NCI-H1417 (cell line): ENCODE results near the gene RNF225.
"Not testable (repeated sequence)": the region's sequence is repeated elsewhere in the genome, so short reads cannot be mapped to it uniquely, and the experiment has no call there.

Experiments
- DNase-seq, 3 experiments: peaks; one replicate each; lab custom pipeline; 2025; lab: John Stamatoyannopoulos, UW

Gene RNF225

DNA sequence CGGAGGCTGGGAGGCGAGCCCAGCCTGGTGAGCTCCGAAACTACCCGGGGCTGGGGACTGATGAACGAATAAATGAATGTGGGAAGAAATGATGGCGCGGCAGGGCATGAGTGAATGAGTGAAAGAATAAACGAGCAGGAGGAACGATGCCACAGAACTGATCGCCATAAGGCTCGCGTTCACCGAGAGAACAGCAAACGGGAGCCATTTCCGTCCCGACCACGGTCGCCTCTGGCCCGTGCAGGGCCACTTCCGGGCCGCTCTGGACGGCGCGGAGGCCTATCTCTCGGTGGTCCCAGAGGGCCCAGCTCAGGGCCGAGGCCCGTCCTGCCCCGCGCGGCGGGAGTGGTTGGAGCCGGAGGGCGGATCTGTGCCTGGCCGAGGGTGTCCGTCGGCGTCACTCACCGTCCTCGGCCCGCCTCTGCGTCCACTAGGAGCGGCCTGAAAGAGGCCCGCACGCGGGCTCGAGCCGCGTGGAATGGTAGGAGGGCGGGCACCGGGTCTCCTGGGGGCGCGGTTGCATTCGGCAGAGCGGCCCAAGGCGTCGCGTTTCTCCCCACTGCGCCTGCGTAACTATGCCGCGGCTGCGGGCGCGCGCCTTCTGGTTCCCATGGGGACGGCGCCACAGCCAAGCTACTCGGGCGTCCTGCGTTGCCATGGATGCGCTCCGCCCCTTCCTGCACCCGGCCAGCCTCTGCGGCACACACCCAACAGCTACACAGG lies 33.0 kb upstream of the RNF225 start, which contains the start of gene ZNF497:
Gene ZNF497 (minus strand): TSS at position 480 of the 723 bp plus-strand sequence. CDS start 5,116 bp downstream, outside the sequence.
- DNase-seq, result peak; percentile 98

DNA sequence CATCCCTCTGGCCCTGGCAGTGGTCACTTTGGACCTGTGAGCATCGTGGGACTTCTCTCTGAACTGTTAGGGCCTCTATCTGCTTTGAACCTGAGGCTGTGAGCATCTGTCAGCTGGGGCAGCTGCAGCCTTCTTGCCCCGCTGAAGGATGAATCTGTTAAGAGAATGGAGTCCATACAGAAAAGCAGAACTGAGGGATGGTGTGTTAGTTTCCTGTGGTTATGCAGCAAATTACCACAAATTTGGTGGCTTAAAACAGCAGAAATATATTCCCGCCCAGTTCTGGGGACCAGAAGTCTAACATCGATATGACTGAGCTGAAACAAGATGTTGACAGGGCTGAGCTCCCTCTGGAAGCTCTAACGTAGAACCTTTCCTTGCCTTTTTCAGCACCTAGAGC lies 31.3 kb upstream of the RNF225 start:
- DNase-seq, result no peak

DNA sequence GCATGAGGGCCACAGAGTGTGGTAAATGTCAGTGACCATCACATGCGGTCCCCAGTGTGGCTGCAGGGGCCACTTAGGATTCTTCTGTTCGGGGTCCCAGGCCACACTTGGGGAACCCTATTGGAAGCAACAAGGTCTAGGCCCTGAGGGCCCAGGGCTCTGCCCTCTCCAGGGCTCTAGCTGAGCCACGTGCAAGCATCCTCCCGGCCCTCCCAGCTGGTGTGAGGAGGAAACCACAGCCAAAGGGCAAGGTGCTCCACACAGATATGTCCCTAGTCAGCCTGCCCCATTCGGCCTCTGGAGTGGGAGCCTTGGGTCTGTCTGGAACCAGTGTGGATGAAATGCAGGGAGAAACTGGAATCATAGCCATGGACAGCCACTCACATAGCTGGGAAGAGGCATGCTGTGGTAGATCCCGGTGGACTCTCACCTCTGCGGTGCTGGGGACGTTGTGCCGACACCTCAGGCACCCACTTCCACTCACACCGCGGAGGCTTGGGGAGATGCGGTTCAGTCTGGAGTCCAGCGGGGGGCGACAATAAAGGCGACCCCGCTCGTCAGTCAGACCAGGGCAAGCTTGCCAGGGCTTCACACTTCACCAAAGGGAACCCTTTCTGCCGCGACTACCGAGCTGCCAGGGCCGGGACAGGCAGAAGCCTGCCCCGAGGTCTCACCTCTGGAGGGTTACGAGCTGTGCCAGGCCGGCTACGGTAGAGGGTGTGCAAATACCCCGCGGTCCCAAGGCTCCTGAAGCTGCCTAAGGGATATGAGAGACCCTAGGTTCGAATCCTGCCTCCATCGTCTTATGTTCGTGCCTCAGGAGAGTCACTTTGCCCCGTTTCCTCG lies 28.6 kb upstream of the RNF225 start:
- DNase-seq, result no peak

DNA sequence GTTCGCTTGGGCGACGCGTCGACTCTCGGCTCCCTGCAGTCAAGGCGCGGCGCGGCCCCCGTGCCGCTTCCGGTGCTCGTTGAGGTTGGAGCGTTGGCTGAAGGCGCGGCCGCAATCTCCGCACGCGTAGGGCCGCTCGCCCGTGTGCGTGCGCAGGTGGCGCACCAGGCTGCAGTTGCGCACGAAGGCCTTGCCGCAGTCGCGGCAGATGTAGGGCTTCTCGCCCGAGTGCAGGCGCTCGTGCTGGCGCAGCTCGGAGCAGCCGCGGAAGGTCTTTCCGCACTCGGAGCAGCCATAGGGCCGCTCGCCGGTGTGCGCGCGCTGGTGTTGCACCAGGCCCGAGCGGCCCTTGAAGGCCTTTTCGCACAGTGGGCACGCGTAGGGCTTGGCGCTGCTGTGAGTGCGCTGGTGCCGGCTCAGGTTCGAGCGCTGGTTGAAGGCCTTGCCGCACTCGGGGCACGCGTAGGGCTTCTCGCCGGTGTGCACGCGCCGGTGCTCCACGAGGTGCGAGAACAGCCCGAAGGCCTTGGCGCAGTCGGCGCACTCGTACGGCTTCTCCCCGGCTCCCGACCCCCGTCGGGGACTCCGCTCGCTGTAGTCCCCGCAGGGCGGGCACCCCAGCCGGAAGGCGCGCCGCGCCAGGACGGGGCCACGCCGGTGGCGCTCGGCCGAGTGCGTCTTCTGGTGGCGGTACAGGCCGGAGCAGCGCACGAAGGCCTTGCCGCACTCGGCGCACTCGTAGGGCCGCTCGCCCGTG lies 27.6 kb upstream of the RNF225 start:
- no peak for DNase-seq

DNA sequence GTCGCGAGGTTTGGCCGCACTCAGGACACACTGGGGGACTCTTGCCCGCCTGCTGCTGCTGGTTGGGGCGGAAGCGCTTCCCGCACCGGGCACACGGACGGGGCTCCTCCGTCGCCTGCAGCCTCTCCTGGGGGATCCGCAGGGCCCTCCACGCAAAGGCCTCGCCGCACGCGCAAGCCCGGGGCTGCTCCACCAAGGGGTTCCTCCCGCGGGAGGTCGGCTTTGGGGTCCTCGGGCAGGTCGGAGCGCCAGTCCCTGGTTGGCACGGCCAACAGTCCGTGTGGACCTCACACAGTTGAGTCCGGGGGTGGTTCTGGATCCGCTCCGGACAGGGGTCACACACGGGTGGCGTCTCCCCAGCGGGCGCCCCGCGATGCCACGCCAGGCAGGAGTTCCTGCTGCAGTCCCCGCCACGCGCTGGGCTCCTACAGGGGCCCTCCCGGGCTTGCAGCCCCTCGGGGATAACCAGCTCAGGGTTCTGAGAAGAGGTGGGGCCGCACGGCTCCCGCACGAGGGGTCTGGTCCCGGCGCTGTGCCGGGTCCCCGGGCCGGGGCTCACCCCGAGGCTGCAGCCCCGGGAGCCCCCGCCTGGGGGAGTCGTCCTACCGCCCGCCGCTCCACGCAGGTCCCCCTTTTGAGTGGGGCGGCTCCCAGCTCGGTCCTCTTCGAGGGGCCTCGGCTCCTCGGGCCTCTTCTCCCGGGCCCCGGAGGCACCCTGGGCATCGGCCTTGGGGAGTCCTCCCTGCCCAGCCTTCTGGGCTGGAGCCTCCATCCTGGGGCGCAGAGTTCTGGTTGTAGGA lies 26.7 kb upstream of the RNF225 start:
- DNase-seq, result no peak

DNA sequence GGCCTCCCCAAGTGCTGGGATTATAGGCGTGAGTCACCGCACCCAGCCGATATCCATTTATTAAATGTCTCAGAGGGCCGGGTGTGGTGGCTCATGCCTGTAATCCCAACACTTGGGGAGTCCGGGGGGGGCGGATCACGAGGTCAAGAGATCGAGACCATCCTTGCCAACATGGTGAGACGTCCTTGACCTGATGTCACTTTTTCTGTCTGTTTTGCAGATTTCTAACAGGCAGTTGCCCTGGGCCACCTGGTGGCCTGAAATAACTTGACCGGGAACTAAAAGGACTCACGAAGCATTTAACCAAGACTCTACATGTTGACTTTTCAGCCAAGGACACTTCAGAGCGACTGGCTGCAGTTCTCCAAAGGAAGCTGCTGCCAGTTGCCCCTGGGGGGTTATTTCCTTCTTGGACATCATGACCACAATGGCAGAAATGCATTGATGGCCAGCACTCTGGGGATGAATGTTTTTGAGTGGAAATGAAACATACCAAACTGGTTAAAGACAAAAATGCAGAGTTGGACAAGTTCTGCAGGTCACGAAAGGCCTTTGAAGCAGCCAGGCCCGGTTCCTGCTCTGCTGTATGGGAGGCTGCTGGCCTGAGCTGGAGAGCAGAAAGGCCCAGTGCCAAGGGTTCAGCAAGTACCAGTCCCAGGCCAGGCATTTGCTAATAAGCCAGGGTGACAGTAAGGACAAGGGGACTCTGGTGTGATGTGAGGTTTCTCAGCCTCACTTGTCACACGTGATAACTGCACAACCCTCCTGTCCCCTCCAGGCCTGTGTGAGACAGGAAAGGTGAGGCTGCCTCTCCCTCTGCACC lies 22.9 kb upstream of the RNF225 start:
- no peak for DNase-seq

DNA sequence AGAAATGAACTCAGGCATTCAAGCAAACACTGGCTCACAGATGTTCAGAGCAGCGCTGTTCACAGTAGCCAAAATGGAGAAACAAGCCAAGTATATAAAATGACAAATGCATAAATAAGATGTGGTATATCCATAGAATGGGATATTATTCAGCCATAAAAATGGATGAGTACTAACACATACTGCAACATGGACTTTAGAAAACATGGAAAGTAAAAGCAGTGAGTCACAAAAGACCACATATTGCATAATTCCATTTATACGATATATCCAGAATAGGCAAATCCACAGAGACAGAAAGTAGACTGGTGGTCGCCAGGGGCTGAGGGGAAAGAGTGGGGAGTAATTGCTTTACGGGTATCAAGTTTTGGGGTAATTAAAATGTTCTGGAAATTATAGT lies 21.3 kb upstream of the RNF225 start:
- DNase-seq, result no peak

DNA sequence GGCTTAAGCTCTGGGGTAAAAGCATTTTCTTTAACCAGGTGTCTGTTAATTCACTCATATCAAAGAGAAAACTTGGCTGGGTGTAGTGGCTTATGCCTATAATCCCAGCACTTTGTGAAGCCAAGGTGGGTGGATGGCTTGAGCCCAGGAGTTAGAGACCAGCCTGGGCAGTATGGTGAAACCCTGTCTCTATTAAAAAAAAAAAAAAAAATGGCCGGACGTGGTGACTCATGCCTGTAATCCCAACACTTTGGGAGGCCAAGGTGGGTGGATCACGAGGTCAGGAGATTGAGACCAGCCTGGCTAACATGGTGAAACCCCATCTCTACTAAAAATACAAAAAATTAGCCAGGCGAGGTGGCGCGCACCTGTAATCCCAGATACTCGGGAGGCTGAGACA lies 18.7 kb upstream of the RNF225 start:
- DNase-seq, result not testable (repeated sequence)

DNA sequence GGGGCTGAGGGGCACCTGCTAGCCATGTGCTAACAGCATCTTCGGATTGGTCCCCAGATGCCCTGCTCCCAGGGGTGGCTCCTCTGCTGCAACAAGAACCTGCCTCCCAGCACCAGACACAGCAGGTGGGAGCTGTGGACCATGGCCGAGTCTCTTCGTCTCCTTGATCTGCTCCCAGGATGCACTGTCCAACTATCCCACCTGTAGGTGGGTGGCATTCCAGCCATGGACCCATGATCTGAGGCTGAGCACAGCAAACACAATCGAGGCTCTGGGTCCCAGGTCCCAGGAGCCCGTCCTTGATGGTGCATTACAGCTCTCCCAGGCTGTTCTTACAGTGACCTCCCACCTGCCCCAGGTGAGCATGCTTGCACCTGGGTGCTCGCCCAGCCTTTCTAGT lies 16.2 kb upstream of the RNF225 start:
- DNase-seq, result no peak

DNA sequence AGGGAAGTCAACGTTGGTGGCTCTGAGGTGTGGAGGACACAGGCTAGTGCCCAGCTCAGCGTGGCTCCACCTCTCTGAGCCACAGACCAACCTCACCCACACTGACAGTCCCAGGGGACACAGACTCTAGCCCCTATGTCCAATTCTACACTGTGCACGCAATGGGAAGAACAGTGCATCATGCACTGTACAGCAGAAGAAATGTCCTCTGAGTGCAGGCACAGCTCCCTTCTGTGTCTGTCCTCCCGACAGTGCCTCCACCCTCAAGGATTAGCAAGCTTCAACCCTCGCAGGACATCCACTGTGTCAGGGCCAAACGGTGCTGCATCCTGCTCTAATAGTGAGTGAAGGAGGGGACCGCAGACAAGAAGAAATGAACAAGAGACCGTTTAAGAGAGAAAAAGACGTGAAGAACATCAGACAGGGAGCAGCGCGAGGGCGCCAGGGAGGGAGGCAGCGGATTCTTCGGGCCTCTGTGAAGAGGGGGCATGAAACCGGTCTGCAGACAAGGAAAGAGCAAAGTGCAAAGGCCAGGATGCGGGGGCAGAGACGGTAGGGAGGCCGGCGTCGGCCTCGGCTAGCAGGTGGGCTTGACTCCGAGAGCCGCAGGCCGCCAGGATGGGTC lies 15.3 kb upstream of the RNF225 start:
- DNase-seq, result no peak

DNA sequence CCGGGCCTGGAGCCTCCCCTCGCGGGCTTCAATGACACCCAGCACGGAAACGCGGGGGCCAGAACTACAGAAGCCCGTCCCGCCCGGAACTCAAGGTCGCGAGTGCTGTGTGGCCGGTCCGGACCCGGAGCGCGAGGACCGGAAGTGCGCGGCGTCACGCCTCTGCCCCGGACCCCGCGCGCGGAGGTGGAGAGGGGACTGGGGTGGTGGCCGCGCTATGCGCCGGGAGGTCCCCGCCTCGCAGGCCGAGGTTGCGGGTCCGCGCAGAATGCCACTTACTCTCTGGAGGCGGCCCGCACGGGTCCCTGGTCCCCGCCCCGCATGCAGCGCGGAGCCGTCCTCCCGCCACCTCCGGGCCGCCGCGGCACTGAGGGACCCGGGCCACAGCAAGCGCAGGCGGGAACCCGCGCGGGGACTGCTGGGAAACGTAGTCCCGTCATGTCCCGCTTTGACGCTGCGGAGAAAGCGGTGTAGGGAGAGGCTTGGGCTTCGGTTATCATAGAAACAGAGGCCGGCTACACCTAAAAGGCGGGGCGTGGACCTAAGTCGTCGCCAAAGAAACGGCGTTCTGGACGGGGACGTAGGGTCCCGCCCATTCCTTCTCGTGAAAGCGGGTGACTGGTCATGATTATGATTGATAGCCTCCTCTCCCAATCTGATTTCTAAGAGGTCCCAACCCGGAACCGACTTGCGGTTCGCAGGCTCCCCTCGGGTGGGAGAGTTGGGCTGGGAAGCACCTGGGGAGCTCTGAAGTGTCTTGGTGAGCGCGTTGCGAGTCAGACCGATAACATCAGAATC lies 14.6 kb upstream of the RNF225 start, which contains the start of gene ZNF837:
Gene ZNF837 (minus strand): TSS at position 369 of the 798 bp plus-strand sequence. CDS start 11,698 bp downstream, outside the sequence.
- peak; percentile 98 to 100 (median 100) for DNase-seq

DNA sequence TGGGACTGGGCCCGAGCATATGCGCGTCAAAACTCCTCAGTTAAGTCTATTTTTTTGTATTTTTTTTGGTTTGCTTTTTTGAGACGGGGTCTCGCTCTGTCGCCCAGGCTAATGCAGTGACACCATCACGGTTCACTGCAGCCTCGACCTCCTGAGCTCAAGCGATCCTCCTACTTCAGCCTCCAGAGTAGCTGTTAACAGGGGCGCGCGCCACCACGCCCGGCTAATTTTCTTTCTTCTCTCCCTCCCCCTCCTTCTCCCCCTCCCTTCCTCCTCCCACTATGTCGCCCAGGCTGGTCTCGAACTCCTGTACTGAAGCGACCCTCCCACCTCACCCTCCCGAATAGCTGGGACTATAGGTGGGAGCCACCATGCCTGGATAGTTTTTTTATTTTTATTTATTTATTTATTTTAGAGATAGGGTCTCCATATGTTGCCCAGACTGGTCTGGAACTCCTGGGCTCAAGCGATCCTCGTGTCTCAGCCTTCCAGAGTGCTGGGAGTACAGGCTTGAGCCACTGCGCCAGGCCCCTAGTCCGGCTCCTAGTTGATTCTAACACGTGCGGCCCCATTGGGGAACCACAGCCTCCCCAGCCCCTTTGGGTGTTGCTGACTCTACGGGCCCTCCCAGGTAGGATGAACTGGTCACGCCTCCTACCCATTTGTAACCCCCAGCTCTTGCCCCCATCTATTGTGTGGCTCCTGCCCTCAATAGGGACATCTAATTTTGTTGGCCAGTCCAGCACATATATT lies 13.8 kb upstream of the RNF225 start:
- DNase-seq, result no peak

DNA sequence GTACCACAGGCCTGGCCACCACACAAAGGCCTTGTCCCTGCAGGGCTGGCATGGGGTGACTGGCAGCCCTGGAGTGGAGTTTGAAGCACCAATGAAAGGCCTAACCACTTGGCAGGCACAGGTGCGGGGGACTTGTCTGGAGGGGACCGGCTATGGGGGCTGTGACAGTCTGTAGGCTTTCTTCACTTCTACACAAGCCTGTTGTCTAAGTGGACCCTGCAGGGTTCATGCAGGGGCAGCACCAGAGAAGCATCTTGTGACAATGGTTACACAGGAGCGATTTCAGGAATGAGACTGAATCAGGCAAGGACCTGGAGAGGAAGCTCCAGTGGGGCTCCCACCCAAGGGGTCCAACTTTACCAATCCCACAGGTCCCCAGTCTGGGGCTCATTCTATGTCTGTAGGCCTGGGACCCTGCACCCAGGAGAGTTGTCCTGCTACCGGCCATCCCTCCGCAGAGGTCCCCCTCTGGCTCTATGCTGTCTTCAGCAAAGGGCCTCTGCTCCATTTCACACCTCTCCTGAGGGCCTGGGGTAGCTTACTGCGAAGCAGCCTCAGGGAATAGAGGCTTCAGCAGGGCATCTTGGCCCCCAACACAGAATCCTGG lies 12.4 kb upstream of the RNF225 start:
- DNase-seq, result no peak

DNA sequence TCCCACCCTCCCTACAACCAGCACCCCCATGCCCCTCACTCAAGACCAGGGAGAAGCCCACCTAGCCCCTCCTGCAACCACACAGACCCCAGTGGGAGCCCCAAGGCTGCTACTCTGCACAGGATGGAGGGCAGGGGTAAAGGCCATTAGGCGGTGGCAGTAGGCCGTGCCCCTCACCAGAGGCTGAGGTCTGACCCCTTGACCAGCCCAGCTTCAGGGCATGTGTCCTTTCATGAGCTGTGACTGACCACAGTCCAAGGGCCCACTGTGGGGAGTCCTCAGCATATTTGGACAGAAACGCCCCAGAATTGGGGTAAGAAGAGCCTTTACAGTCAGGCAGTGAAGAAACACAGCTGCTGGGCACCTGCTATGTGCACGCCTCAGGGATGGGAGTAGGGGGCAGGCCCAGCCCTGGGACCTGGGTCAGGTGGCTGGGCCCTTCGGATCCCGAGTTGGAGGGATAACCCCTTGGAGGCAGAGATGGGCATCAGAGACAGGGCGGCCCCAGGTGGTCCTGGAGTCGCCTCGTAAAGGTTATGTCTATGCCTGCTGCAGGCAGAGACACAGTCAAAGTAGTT lies 10.1 kb upstream of the RNF225 start:
- no peak for DNase-seq

DNA sequence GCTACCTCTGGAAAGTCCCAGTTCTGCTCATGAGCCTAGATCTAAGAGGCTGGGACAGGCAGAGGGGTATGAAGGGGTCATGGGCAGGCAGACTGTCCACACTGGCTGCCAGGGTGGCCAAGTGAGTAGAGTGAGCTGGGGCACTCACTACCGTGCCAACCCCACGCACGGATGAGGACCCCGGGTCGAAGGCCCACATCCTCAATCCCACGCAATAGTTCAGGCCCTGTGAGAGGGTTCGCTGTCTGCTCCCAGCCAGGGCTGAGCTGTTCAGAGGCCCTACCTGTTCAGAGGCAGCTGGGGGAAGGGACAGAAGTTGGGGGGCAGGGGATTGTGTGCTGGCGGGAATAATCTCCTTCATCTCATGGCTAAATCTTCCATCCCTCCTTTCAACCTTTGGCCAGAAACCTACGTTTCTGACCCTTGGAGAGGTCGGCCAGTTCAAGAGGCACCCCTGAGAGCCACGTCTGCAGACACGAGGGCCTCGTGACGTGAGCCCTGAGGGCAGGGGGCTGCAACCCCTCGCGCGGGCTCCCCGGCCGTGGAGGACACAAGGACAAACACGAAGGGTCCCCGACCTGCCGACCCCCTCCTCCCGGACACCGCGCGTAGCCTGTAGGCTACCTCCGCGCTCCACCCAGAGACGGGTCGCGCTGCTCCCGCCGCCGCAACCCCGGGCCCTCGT lies 9.4 kb upstream of the RNF225 start:
- DNase-seq, result peak in 2 of 3 experiments; percentile 38 to 53

DNA sequence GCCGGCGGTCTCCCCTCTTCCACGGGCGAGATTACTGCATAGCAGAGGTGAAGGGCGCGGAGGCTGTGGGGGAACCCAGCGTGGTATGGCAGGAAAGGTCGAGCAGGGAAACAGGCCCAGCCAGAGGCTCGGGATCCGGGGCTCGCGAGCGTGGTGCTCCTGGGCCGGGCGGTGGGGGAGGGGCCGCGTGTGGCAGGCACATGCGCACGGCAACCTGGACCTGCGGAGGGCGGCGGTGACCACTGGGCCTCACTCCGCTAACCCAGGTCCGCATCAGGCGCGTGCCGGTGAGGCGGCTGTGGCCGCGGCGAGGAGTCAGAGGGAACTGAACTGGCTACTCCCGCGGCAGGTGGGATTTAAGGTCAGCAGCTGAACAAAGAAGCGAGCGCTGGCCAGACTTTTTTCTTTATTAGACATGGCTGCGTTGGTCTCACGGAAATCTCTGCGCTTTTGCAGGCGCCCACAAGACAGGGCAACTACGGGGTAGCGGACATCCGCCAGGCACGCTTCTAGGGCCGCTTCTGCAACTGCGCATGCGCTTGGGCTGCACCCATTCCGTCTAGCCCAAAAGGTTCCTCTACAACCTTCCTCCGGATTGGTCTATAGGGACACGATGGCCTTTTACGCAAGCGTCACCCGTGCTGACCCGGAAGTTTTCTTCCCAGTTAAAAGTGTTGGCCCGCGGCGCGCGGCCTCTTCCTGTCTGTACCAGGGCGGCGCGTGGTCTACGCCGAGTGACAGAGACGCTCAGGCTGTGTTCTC lies 8.7 kb upstream of the RNF225 start, which contains the start of gene RPS5:
Gene RPS5 (plus strand): TSS at position 694 of the 762 bp plus-strand sequence. CDS start 869 bp downstream, outside the sequence.
- DNase-seq, result peak; percentile 92 to 98 (median 98)
